Measurements from ENCODE around the gene CAPG. TPM values are rescaled to one million over a fixed set of nuclear protein-coding genes. Genes with fewer than 3 reads are reported as not detected.
A peak's percentile ranks its signal among the peaks of the same experiment; 100 is the strongest.
"Not testable (repeated sequence)": the region's sequence is repeated elsewhere in the genome, so short reads cannot be mapped to it uniquely, and the experiment has no call there.

The CAPG gene
- total and polyA plus RNA-seq, 2 experiments from 2014 or later: 13.0 to 14.0 TPM

- no peak for TF ChIP-seq CTCF (IDR thresholded peaks at IDR 0.05; ENCODE audit: low read depth, low read length)
- DNase-seq (ENCODE audit: low read depth in 1 of 2, low spot score in 1 of 2): no peak
Observed at GRCh38 chr2:85368921-85369320, 41.2 kb downstream of the CAPG start.

DNA sequence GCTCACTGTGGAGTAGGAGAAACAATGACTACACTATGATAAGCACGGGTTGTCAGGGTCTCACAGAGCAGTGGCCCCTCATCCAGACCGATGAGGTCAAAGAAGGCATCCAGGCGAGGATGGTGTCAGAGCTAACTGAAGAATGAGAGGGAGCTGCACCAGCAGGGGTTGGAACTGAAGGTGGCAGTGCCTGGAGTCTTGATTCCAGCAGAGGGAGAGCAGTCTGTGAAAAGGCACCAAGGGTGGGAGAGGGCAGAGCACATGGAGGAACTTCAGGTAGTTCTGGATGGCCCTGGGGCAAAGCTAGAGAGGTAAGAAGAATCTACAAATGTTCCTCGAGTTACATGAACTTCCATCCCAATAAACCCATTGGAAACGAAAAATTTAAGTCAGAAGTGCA lies 43.0 kb downstream of the CAPG start:
- TF ChIP-seq CTCF (IDR thresholded peaks at IDR 0.05; ENCODE audit: low read depth, low read length): no peak
- Histone ChIP-seq H3K9me3 (ENCODE audit: low read depth) (no peaks in the 10 kb centered on the region), H3K4me3 (no peak overlapping the region), H3K27me3 (no peaks in the 10 kb centered on the region), H3K4me1 (ENCODE audit: low read depth) (no peaks in the 10 kb centered on the region), H3K36me3 (no peaks in the 10 kb centered on the region), H3K27ac (no peak overlapping the region)
- DNase-seq (ENCODE audit: low read depth in 1 of 2, low spot score in 1 of 2): no peak

More at GRCh38 chr2:85368921-85369320, 41.2 kb downstream of the CAPG start:
- Histone ChIP-seq H3K4me1 (ENCODE audit: low read depth) (no peaks in the 10 kb centered on the region), H3K9me3 (ENCODE audit: low read depth) (no peaks in the 10 kb centered on the region), H3K36me3 (no peaks in the 10 kb centered on the region), H3K27me3 (no peaks in the 10 kb centered on the region), H3K4me3 (no peak overlapping the region), H3K27ac (no peak overlapping the region)

DNA sequence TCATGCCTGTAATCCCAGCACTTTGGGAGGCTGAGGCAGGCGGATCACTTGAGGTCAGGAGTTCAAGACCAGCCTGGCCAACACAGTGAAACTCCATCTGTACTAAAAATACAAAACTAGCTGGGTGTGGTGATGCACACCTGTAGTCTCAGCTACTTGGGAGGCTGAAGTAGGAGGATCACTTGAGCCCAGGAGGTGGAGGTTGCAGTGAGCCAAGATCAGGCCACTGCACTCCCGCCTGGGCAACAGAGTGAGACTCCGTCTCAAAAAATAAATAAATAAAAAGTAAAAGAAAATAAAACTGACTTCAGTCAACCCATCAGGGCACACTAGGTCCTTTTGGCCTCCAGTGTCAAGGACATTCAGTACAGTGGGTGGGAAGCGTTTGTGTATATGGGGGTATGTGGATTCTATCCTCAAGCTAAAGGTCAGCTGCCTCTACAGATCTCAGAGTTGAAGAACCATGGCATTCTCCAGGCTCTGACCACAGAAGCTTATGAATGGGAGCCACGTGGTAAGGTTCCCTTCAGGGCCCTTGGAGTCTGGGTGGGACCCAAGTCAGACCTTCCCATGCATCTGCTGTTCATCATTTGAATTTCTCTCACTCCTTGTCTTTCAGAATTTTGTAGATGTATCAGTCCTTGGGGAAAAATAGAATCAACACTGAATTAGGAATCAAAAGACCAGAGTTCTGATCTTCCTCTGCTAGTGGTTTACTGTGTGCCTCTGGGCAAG lies 47.3 kb downstream of the CAPG start:
- H3K27me3 ChIP-seq; H3K36me3 ChIP-seq; H3K9me3 ChIP-seq (ENCODE audit: low read depth); DNase-seq (ENCODE audit: low read depth in 1 of 2, low spot score in 1 of 2); H3K27ac ChIP-seq; H3K4me3 ChIP-seq; H3K4me1 ChIP-seq (ENCODE audit: low read depth): not testable (repeated sequence)

DNA sequence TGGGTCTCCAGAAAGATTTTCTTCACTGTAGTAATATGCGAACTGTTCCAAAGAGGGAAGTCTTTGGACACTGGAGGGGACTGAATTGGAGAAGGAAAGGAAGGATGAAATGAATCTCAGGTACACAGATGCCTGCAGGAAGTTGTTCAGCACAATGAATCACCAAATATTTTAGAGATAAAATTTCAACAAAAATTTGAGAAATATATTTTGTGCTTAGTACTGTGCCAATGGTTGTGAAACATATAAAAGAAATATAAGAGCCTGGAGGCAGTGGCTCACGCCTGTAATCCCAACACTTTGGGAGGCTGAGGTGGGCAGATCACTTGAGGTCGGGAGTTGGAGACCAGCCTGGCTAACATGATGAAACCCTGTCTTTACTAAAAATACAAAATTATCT lies 52.4 kb downstream of the CAPG start:
- Histone ChIP-seq H3K4me3 (no peak overlapping the region), H3K27me3 (no peaks in the 10 kb centered on the region), H3K9me3 (ENCODE audit: low read depth) (no peaks in the 10 kb centered on the region), H3K36me3 (peaks cover 4% of the 10 kb centered on the region), H3K27ac (no peak overlapping the region), H3K4me1 (ENCODE audit: low read depth) (no peaks in the 10 kb centered on the region)
- TF ChIP-seq CTCF (IDR thresholded peaks at IDR 0.05; ENCODE audit: low read depth, low read length): no peak
- DNase-seq (ENCODE audit: low read depth in 1 of 2, low spot score in 1 of 2): peak in 1 of 2 donors; percentile 5

GRCh38 chr2:85356186-85356585 lies 54.0 kb downstream of the CAPG start:
- Histone ChIP-seq H3K27ac (no peak overlapping the region), H3K4me3 (no peak overlapping the region), H3K4me1 (ENCODE audit: low read depth) (no peaks in the 10 kb centered on the region), H3K9me3 (ENCODE audit: low read depth) (no peaks in the 10 kb centered on the region), H3K36me3 (peaks cover 4% of the 10 kb centered on the region), H3K27me3 (no peaks in the 10 kb centered on the region)
- DNase-seq (ENCODE audit: low read depth in 1 of 2, low spot score in 1 of 2): no peak
- TF ChIP-seq CTCF (IDR thresholded peaks at IDR 0.05; ENCODE audit: low read depth, low read length): no peak

GRCh38 chr2:85355521-85355920 lies 54.6 kb downstream of the CAPG start:
- no peak for TF ChIP-seq CTCF (IDR thresholded peaks at IDR 0.05; ENCODE audit: low read depth, low read length)
- Histone ChIP-seq H3K27me3 (no peaks in the 10 kb centered on the region), H3K27ac (no peak overlapping the region), H3K9me3 (ENCODE audit: low read depth) (no peaks in the 10 kb centered on the region), H3K4me3 (peak overlapping the region; percentile 51), H3K36me3 (peaks cover 4% of the 10 kb centered on the region), H3K4me1 (ENCODE audit: low read depth) (no peaks in the 10 kb centered on the region)
- DNase-seq (ENCODE audit: low read depth in 1 of 2, low spot score in 1 of 2): peak in 1 of 2 donors; percentile 5

All from cardiac muscle cell (in vitro differentiated cells and primary cell).